ENCODE data around the gene CCND1. TPM values are rescaled to one million over a fixed set of nuclear protein-coding genes. Genes with fewer than 3 reads are reported as not detected.
A peak's percentile ranks its signal among the peaks of the same experiment; 100 is the strongest.

Gene CCND1
- total and polyA plus RNA-seq, 9 of the 15 experiments (the other 6 are each of a cell fraction or from before 2014, with no cell fraction given): 0.04 to 23.3 (median 3.8) TPM

DNA sequence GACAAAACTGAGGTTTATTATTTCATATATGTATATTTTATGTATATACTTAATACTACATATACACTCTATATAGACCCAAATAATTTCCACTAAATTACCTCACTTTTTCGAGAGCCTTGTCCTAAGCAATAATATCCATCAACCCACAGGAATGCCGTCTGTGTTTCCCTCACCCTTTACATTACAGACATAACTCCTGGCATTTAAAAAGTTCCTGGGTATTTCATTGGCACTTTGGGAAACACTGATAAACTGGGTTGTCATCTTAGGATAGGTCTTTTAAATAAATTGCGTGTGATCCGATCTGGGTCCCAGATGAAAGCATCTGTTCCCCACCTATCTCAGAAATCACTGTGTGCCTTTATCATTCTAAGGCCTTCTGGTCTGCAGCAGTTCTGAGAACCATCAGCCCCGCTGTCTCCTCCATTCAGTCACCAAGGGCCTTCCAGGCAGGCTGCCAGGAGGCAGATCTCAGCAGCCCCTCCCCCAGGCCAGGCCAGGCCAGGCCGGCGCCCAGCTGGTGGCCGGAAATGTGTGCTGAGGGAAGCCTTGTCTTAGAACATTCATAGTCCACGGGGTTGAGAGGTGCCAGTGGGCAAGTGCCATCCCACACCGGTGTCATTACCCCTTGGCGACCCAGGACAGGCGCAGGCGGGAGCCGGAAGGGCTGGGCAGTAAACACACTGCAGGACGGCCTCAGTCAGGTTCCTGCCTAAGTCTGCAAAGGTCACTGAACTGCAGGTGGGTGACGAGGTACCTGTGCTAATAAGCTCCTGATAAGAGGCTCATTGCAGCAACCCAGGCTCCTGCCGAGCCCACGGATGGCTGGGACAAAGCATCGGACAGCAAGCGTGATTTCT is 59.6 kb downstream of the CCND1 start (continued):
- TF ChIP-seq RAD21 (CRISPR knock-in tag; conservative IDR thresholded peaks at IDR 0.05 in 1 of 2, IDR thresholded peaks at IDR 0.05 in 1 of 2) (no peak), ZNF217 (CRISPR knock-in tag; IDR thresholded peaks at IDR 0.05) (no peak), CBFA2T3 (IDR thresholded peaks at IDR 0.05) (peak; percentile 90), ZEB2 (IDR thresholded peaks at IDR 0.05) (0 out of 2 replicates have a peak, but pooled peaks have one; percentile 52), FOXA3 (CRISPR knock-in tag; conservative IDR thresholded peaks at IDR 0.05 in 1 of 2, IDR thresholded peaks at IDR 0.05 in 1 of 2) (no peak), NFIC (IDR thresholded peaks at IDR 0.05) (peak; percentile 95)
- TF ChIP-seq, protein P1, sequence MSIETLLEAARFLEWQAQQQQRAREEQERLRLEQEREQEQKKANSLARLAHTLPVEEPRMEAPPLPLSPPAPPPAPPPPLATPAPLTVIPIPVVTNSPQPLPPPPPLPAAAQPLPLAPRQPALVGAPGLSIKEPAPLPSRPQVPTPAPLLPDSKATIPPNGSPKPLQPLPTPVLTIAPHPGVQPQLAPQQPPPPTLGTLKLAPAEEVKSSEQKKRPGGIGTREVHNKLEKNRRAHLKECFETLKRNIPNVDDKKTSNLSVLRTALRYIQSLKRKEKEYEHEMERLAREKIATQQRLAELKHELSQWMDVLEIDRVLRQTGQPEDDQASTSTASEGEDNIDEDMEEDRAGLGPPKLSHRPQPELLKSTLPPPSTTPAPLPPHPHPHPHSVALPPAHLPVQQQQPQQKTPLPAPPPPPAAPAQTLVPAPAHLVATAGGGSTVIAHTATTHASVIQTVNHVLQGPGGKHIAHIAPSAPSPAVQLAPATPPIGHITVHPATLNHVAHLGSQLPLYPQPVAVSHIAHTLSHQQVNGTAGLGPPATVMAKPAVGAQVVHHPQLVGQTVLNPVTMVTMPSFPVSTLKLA (conservative IDR thresholded peaks at IDR 0.05): no peak
- TF ChIP-seq, protein P2, sequence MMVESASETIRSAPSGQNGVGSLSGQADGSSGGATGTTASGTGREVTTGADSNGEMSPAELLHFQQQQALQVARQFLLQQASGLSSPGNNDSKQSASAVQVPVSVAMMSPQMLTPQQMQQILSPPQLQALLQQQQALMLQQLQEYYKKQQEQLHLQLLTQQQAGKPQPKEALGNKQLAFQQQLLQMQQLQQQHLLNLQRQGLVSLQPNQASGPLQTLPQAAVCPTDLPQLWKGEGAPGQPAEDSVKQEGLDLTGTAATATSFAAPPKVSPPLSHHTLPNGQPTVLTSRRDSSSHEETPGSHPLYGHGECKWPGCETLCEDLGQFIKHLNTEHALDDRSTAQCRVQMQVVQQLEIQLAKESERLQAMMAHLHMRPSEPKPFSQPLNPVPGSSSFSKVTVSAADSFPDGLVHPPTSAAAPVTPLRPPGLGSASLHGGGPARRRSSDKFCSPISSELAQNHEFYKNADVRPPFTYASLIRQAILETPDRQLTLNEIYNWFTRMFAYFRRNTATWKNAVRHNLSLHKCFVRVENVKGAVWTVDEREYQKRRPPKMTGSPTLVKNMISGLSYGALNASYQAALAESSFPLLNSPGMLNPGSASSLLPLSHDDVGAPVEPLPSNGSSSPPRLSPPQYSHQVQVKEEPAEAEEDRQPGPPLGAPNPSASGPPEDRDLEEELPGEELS (CRISPR knock-in tag; IDR thresholded peaks at IDR 0.05; ENCODE audit: borderline replicate concordance): no peak
- TF ChIP-seq, protein P3, sequence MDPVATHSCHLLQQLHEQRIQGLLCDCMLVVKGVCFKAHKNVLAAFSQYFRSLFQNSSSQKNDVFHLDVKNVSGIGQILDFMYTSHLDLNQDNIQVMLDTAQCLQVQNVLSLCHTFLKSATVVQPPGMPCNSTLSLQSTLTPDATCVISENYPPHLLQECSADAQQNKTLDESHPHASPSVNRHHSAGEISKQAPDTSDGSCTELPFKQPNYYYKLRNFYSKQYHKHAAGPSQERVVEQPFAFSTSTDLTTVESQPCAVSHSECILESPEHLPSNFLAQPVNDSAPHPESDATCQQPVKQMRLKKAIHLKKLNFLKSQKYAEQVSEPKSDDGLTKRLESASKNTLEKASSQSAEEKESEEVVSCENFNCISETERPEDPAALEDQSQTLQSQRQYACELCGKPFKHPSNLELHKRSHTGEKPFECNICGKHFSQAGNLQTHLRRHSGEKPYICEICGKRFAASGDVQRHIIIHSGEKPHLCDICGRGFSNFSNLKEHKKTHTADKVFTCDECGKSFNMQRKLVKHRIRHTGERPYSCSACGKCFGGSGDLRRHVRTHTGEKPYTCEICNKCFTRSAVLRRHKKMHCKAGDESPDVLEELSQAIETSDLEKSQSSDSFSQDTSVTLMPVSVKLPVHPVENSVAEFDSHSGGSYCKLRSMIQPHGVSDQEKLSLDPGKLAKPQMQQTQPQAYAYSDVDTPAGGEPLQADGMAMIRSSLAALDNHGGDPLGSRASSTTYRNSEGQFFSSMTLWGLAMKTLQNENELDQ (CRISPR knock-in tag; IDR thresholded peaks at IDR 0.05; ENCODE audit: borderline replicate concordance): no peak
- TF ChIP-seq, protein P4, sequence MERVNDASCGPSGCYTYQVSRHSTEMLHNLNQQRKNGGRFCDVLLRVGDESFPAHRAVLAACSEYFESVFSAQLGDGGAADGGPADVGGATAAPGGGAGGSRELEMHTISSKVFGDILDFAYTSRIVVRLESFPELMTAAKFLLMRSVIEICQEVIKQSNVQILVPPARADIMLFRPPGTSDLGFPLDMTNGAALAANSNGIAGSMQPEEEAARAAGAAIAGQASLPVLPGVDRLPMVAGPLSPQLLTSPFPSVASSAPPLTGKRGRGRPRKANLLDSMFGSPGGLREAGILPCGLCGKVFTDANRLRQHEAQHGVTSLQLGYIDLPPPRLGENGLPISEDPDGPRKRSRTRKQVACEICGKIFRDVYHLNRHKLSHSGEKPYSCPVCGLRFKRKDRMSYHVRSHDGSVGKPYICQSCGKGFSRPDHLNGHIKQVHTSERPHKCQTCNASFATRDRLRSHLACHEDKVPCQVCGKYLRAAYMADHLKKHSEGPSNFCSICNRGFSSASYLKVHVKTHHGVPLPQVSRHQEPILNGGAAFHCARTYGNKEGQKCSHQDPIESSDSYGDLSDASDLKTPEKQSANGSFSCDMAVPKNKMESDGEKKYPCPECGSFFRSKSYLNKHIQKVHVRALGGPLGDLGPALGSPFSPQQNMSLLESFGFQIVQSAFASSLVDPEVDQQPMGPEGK (CRISPR knock-in tag; IDR thresholded peaks at IDR 0.05; ENCODE audit: borderline replicate concordance): no peak
- TF ChIP-seq, protein P5, sequence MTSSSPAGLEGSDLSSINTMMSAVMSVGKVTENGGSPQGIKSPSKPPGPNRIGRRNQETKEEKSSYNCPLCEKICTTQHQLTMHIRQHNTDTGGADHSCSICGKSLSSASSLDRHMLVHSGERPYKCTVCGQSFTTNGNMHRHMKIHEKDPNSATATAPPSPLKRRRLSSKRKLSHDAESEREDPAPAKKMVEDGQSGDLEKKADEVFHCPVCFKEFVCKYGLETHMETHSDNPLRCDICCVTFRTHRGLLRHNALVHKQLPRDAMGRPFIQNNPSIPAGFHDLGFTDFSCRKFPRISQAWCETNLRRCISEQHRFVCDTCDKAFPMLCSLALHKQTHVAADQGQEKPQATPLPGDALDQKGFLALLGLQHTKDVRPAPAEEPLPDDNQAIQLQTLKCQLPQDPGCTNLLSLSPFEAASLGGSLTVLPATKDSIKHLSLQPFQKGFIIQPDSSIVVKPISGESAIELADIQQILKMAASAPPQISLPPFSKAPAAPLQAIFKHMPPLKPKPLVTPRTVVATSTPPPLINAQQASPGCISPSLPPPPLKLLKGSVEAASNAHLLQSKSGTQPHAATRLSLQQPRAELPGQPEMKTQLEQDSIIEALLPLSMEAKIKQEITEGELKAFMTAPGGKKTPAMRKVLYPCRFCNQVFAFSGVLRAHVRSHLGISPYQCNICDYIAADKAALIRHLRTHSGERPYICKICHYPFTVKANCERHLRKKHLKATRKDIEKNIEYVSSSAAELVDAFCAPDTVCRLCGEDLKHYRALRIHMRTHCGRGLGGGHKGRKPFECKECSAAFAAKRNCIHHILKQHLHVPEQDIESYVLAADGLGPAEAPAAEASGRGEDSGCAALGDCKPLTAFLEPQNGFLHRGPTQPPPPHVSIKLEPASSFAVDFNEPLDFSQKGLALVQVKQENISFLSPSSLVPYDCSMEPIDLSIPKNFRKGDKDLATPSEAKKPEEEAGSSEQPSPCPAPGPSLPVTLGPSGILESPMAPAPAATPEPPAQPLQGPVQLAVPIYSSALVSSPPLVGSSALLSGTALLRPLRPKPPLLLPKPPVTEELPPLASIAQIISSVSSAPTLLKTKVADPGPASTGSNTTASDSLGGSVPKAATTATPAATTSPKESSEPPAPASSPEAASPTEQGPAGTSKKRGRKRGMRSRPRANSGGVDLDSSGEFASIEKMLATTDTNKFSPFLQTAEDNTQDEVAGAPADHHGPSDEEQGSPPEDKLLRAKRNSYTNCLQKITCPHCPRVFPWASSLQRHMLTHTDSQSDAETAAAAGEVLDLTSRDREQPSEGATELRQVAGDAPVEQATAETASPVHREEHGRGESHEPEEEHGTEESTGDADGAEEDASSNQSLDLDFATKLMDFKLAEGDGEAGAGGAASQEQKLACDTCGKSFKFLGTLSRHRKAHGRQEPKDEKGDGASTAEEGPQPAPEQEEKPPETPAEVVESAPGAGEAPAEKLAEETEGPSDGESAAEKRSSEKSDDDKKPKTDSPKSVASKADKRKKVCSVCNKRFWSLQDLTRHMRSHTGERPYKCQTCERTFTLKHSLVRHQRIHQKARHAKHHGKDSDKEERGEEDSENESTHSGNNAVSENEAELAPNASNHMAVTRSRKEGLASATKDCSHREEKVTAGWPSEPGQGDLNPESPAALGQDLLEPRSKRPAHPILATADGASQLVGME (CRISPR knock-in tag; IDR thresholded peaks at IDR 0.05): no peak
